ENCODE measurements around the gene RERG.

RERG gene, protein sequence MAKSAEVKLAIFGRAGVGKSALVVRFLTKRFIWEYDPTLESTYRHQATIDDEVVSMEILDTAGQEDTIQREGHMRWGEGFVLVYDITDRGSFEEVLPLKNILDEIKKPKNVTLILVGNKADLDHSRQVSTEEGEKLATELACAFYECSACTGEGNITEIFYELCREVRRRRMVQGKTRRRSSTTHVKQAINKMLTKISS

DNA sequence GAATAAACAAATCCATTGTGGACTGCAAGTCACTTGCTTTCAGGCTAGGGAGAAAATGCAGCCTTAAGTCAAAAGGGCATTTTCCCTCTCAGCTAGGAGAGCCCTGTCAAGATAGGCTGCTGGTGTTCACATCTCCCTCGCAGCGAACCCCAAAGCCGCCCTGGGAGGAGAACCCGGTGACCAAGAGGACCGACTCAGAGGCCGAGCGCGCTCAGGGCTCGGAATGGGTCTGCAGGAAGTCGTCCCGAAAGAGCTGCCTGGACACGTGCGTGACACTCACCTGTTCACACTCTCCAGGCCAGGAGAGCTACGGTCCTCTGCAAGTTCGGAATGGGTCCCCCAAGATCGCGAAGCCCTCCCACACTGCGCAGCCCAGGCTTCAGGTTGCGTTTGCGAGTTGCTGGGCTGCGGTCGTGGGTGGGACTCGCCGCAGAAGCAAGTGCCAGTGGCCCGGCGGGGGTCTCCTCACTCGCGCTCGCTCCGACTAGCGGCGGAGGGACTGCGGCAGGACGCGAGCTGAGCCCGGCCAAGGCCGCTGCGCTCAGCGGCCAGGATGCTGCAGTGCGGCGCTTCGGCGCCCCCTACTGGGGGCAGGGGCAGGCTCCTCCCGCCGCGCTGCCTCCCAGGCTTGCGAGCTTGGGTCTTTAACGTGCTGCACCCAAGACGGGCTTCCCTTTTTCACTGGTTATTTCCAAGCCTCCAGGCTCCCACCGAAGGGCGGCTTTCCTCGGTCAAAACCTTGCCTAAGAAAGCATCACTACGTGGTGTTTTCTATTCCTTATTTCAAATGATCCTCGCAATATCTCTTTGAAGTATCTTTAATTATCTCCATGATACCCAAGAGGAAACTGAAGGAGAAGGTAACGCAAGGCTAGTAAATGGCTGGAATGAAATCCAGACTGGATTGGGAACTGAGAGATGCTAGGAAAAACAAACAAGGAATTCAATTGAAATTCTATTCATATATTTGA is at the start of gene RERG:
TSS of gene RERG (minus strand) at position 503 of the 971 bp plus-strand sequence. CDS start 3,928 bp downstream, outside the sequence.
- no peak within 1 kb of the TSS for H3K4me3 ChIP-seq (ENCODE audit: low read depth, low read length)
- TF ChIP-seq, protein P1, sequence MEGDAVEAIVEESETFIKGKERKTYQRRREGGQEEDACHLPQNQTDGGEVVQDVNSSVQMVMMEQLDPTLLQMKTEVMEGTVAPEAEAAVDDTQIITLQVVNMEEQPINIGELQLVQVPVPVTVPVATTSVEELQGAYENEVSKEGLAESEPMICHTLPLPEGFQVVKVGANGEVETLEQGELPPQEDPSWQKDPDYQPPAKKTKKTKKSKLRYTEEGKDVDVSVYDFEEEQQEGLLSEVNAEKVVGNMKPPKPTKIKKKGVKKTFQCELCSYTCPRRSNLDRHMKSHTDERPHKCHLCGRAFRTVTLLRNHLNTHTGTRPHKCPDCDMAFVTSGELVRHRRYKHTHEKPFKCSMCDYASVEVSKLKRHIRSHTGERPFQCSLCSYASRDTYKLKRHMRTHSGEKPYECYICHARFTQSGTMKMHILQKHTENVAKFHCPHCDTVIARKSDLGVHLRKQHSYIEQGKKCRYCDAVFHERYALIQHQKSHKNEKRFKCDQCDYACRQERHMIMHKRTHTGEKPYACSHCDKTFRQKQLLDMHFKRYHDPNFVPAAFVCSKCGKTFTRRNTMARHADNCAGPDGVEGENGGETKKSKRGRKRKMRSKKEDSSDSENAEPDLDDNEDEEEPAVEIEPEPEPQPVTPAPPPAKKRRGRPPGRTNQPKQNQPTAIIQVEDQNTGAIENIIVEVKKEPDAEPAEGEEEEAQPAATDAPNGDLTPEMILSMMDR (IDR thresholded peaks at IDR 0.05; ENCODE audit: borderline replicate concordance, insufficient read depth, low read depth, low read length) = peak; percentile 99

DNA sequence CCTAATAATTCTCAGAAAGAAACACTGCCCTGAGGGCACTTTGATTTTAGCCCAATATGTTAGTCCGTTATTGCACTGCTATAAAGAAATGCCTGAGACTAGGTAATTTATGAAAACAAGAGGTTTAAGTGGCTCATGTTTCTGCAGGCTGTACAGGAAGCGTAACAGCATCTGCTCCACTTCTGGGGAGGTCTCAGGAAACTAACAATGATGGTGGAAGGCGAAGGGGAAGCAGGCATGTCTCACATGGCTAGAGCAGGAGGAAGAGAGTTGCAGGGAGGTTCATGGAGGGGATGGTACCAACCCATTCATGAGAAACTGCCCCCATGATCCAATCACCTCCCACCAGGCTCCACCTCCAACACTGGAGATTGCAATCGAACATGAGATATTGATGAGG is 49.4 kb upstream of the RERG start:
- TF ChIP-seq, protein P1 (IDR thresholded peaks at IDR 0.05; ENCODE audit: borderline replicate concordance, insufficient read depth, low read depth, low read length) = no peak
- no peak overlapping the region for H3K4me3 ChIP-seq (ENCODE audit: low read depth, low read length)

DNA sequence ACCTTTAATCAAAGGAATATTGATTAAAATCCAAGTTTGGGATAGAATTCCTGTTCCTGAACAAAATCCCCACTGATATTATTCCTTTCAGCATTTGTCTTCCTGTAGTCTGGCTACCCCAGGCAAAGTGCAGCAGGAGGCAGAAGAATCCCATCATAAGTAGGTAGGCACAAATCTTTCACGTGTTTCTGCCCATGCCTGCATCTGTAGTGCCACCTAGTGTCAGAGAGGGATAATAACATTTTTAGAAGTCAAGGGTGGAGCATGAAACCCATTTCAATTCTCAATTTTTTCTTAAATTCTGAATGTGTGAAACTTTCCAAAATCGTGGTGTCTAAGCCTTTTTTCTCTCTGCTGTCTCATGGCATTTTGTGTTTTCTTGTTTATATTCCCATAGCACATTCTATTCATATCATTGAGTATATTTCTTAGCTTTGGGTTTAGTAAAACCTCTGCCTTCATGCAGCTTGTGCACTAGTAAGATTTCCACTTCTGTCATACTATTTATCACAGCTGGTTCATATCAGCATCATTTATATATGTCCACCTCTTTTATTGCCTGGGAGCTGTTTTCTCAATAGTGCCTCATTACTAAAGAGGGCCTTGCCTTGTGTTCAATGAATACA is 47.8 kb upstream of the RERG start:
- TF ChIP-seq, protein P1 (IDR thresholded peaks at IDR 0.05; ENCODE audit: borderline replicate concordance, insufficient read depth, low read depth, low read length) = peak; percentile 76; the same call in 1 of the 2 replicates
- H3K4me3 ChIP-seq (ENCODE audit: low read depth, low read length) = no peak overlapping the region

DNA sequence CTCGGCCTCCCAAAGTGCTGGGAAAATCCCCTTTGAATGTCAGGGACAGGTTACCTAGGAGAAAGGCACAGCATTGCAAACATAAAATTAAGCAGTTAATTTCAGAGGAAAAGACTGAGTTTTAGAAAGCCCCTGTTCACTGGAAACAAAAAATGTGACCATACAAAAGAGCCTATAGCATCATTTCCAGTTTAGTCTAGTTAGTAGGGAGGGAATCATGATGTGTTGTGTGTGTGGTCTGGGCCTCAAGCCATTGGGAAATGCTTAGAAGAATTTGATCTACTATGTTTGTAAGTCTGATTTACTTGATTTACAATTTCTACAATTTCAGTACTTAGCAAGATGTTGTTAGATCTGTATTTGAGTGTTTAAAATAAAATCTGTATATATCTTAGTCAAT is 47.1 kb upstream of the RERG start:
- TF ChIP-seq, protein P1 (IDR thresholded peaks at IDR 0.05; ENCODE audit: borderline replicate concordance, insufficient read depth, low read depth, low read length) = no peak
- no peak overlapping the region for H3K4me3 ChIP-seq (ENCODE audit: low read depth, low read length)

DNA sequence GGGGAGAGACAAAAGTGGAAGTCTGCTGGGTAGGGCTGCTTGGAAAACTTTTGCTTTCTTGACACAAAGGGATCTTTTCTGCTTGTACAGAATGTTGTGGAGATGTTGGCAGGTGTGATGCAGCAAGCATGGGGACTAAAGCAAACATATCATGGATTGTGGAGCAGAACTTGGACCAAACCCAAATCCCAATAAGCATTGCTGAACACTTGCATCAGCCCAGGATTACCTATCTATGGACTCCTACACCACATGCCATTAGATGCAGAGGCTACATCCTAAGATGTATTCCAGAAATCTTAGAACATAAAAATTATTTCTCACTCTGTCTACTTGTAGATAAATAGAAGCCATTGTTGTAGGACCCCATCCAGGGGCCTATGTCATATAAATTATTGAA is 44.7 kb upstream of the RERG start:
- H3K4me3 ChIP-seq (ENCODE audit: low read depth, low read length) = no peak overlapping the region
- TF ChIP-seq, protein P1 (IDR thresholded peaks at IDR 0.05; ENCODE audit: borderline replicate concordance, insufficient read depth, low read depth, low read length) = no peak

DNA sequence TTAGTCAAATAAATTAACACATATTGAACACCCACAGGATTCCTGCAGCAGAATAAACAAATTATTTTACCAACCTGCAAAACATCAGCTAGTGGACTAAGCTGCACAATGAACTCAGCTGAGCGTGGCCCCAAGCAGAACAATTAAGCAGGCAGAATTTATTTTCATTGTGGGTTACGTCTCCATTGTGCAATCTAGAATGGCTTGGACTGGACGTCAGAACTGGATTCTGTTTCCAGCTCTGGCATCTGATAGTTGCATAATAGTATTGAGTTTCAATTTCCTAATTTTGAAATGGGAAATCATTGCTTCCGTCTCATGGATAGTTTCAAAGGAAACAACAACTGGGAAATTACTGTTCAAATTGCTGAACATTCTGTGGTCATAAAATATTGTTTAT is 35.5 kb upstream of the RERG start:
- H3K4me3 ChIP-seq (ENCODE audit: low read depth, low read length) = no peak overlapping the region
- TF ChIP-seq, protein P1 (IDR thresholded peaks at IDR 0.05; ENCODE audit: borderline replicate concordance, insufficient read depth, low read depth, low read length) = no peak
